HG02759 (cell line): ENCODE results near the gene PCDHGC4.
A peak's percentile ranks its signal among the peaks of the same experiment; 100 is the strongest.

Source experiments
- ATAC-seq: cut with Tn5 transposase; IDR thresholded peaks from one replicate; pipeline ENCODE4 v1.9.1; 2021; ENCODE audit warnings: mild to moderate bottlenecking, moderate library complexity; ENCODE audit not compliant: unreplicated experiment

Gene PCDHGC4

GRCh38 chr5:141527426-141527825, 42.6 kb downstream of the PCDHGC4 start:
- ATAC-seq, result no peak

GRCh38 chr5:141528291-141528984, 43.6 kb downstream of the PCDHGC4 start:
- no peak for ATAC-seq

GRCh38 chr5:141529002-141529401, 44.2 kb downstream of the PCDHGC4 start:
- peak; percentile 58 for ATAC-seq

DNA sequence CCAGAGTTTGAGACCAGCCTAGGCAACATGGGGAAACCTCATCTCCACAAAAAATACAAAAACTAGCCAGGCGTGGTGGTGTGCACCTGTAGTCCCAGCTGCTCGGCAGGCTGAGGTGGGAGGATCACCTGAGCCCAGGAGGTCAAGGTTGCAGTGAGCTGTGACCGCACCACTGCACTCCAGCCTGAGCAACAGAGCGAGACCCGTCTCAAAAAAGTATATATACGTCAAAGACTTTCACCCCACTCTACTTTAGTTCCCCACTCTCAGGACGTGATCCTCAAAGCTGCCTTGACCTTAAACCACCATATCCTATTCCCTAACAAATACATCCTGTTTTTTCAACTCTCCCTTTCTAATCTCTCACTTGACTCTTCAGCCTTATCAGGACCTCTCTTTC, 45.0 kb downstream of the PCDHGC4 start:
- ATAC-seq, result peak; percentile 55

- ATAC-seq, result no peak
These were observed 47.9 kb downstream of the PCDHGC4 start for GRCh38 chr5:141532726-141533125.

- no peak for ATAC-seq
These were observed 49.1 kb downstream of the PCDHGC4 start for GRCh38 chr5:141533897-141534296.

GRCh38 chr5:141534492-141535213, 49.8 kb downstream of the PCDHGC4 start:
- ATAC-seq, result no peak
